ENCODE data around the gene CLASRP. TPM values are rescaled to one million over a fixed set of nuclear protein-coding genes. Genes with fewer than 3 reads are reported as not detected.
"Not testable (repeated sequence)": the region's sequence is repeated elsewhere in the genome, so short reads cannot be mapped to it uniquely, and the experiment has no call there.

CLASRP gene
- polyA plus RNA-seq, 1 donor from 2014 or later: 30.1 TPM

DNA sequence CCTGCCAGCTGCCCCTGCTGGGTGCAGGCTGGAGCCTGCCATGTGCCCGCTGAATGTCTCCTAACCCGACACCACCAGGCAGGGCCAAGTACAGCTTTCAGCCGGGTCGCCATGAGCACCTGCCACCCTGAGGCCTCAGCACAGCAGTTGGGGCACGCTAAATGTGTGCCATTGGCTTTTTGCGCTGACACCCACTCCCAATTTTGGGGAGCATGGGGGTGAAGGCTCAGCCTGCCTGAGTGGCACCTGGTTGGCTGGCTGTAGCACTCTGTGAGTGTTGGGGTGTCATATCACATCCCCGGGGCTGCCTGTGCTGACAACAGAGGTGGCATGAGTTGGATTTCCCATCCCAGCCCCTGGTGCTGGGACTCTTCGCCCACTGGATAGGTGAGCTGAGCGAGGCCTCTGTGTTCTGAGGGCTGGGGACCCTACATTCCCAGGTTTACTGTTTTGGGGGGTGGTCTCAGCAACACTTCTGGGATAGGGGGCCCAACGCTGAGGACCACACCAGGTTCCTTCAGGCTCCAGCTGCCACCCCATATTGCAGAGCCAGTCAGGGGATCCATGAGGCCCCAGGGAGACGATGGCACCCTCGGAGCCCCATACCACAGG is 44.8 kb upstream of the CLASRP start:
- Histone ChIP-seq H3K9ac (ENCODE audit: low read length) (no peak overlapping the region), H3K27me3 (ENCODE audit: insufficient read depth, low read depth, low read length) (no peaks in the 10 kb centered on the region), H2AFZ (ENCODE audit: low read depth, low read length) (no peak overlapping the region), H3K4me3 (ENCODE audit: low read length) (no peak overlapping the region), H3K4me2 (ENCODE audit: low read length) (no peak overlapping the region), H4K20me1 (ENCODE audit: insufficient read depth) (no peaks in the 10 kb centered on the region), H3K27ac (ENCODE audit: low read length) (no peak overlapping the region), H3F3A (ENCODE audit: insufficient read depth, low read length, poor library complexity, severe bottlenecking) (no peaks in the 10 kb centered on the region), H3K36me3 (ENCODE audit: insufficient read depth, low read length) (no peaks in the 10 kb centered on the region), H3K9me2 (ENCODE audit: insufficient read depth, low read length) (no peaks in the 10 kb centered on the region), H3K79me2 (replicated peaks; ENCODE audit: insufficient read depth, low read length) (no peaks in the 10 kb centered on the region), H3K9me3 (ENCODE audit: low read length) (no peaks in the 10 kb centered on the region)
- peak; percentile 11 for TF ChIP-seq POLR2AphosphoS5 (IDR thresholded peaks at IDR 0.05)
- TF ChIP-seq TAF1 (IDR thresholded peaks at IDR 0.05; ENCODE audit: low read depth): no peak

DNA sequence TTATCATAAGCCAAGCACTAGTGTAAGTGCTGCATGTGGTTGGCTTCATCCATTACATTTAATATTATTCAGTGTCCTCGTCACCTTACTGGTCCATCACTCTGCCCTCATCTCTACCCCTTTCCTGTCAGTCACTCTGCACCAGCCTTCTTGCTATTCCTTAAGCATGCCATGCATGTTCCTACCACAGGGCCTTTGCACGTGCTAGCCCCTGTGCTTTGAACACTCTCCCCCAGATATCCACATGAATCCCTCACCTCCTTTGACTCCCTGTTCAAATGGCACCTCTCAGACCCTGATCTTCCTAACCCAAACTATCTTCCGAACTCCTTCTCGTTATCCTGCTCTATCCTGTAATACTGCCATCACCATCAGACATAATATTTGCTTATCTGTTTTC is 40.8 kb upstream of the CLASRP start:
- Histone ChIP-seq H3K4me2 (ENCODE audit: low read length) (no peak overlapping the region), H4K20me1 (ENCODE audit: insufficient read depth) (no peaks in the 10 kb centered on the region), H3K27me3 (ENCODE audit: insufficient read depth, low read depth, low read length) (no peaks in the 10 kb centered on the region), H3K9ac (ENCODE audit: low read length) (no peak overlapping the region), H3K27ac (ENCODE audit: low read length) (no peak overlapping the region), H2AFZ (ENCODE audit: low read depth, low read length) (no peak overlapping the region), H3K36me3 (ENCODE audit: insufficient read depth, low read length) (no peaks in the 10 kb centered on the region), H3K9me2 (ENCODE audit: insufficient read depth, low read length) (no peaks in the 10 kb centered on the region), H3F3A (ENCODE audit: insufficient read depth, low read length, poor library complexity, severe bottlenecking) (no peaks in the 10 kb centered on the region), H3K79me2 (replicated peaks; ENCODE audit: insufficient read depth, low read length) (no peaks in the 10 kb centered on the region), H3K4me3 (ENCODE audit: low read length) (no peak overlapping the region), H3K9me3 (ENCODE audit: low read length) (no peaks in the 10 kb centered on the region)
- TF ChIP-seq SMC3 (conservative IDR thresholded peaks at IDR 0.05; ENCODE audit: poor library complexity) (no peak), MXI1 (conservative IDR thresholded peaks at IDR 0.05; ENCODE audit: poor library complexity, severe bottlenecking) (no peak), POLR2AphosphoS5 (IDR thresholded peaks at IDR 0.05) (no peak), RAD21 (conservative IDR thresholded peaks at IDR 0.05) (no peak), EZH2 (IDR thresholded peaks at IDR 0.05; ENCODE audit: borderline replicate concordance, insufficient read depth, low read length, poor library complexity, severe bottlenecking) (no peak), EP300 (conservative IDR thresholded peaks at IDR 0.05; ENCODE audit: poor library complexity, severe bottlenecking) (no peak), TAF1 (IDR thresholded peaks at IDR 0.05; ENCODE audit: low read depth) (no peak)
- TF ChIP-seq, protein P1, sequence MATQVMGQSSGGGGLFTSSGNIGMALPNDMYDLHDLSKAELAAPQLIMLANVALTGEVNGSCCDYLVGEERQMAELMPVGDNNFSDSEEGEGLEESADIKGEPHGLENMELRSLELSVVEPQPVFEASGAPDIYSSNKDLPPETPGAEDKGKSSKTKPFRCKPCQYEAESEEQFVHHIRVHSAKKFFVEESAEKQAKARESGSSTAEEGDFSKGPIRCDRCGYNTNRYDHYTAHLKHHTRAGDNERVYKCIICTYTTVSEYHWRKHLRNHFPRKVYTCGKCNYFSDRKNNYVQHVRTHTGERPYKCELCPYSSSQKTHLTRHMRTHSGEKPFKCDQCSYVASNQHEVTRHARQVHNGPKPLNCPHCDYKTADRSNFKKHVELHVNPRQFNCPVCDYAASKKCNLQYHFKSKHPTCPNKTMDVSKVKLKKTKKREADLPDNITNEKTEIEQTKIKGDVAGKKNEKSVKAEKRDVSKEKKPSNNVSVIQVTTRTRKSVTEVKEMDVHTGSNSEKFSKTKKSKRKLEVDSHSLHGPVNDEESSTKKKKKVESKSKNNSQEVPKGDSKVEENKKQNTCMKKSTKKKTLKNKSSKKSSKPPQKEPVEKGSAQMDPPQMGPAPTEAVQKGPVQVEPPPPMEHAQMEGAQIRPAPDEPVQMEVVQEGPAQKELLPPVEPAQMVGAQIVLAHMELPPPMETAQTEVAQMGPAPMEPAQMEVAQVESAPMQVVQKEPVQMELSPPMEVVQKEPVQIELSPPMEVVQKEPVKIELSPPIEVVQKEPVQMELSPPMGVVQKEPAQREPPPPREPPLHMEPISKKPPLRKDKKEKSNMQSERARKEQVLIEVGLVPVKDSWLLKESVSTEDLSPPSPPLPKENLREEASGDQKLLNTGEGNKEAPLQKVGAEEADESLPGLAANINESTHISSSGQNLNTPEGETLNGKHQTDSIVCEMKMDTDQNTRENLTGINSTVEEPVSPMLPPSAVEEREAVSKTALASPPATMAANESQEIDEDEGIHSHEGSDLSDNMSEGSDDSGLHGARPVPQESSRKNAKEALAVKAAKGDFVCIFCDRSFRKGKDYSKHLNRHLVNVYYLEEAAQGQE (IDR thresholded peaks at IDR 0.05; ENCODE audit: borderline replicate concordance): no peak
- TF ChIP-seq, protein P2, sequence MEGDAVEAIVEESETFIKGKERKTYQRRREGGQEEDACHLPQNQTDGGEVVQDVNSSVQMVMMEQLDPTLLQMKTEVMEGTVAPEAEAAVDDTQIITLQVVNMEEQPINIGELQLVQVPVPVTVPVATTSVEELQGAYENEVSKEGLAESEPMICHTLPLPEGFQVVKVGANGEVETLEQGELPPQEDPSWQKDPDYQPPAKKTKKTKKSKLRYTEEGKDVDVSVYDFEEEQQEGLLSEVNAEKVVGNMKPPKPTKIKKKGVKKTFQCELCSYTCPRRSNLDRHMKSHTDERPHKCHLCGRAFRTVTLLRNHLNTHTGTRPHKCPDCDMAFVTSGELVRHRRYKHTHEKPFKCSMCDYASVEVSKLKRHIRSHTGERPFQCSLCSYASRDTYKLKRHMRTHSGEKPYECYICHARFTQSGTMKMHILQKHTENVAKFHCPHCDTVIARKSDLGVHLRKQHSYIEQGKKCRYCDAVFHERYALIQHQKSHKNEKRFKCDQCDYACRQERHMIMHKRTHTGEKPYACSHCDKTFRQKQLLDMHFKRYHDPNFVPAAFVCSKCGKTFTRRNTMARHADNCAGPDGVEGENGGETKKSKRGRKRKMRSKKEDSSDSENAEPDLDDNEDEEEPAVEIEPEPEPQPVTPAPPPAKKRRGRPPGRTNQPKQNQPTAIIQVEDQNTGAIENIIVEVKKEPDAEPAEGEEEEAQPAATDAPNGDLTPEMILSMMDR (IDR thresholded peaks at IDR 0.05; ENCODE audit: poor library complexity, severe bottlenecking): no peak

DNA sequence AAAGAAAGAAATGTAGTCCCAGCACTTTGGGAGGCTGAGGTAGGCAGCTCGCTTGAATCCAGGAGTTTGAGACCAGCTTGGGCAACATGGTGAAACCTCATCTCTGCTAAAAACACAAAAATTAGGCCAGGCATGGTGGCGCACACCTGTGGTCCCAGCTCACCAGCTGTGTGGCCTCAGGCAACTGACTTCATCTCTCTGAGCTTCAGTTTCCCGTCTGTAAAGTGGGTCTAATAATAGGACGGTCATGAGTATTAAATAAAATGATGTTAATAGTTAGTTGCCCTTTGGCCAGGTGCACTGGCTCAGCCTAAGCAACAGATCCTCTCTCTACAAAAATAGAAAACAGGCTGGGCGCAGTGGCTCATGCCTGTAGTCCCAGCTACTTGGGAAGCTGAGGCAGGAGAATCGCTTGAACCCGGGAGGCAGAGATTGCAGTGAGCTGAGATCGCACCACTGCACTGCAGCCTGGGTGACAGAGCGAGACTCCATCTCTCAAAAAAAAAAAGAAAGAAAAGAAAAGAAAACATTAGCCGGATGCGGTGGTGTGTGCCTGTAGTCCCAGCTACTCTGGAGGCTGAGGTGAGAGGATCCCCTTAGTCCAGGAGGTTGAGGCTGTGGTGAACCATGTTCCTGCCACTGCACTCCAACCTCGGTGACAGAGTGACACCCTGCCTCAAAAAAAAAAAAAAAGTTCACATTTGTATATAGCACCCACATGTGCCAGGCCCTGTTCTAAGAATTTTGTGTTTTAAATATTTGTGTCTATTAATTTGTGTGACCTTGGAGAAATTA is 39.5 kb upstream of the CLASRP start:
- H3K9ac ChIP-seq (ENCODE audit: low read length); H3K27me3 ChIP-seq (ENCODE audit: insufficient read depth, low read depth, low read length); H2AFZ ChIP-seq (ENCODE audit: low read depth, low read length); H3K27ac ChIP-seq (ENCODE audit: low read length); H3K36me3 ChIP-seq (ENCODE audit: insufficient read depth, low read length); H4K20me1 ChIP-seq (ENCODE audit: insufficient read depth); H3K9me3 ChIP-seq (ENCODE audit: low read length); H3K4me3 ChIP-seq (ENCODE audit: low read length); H3F3A ChIP-seq (ENCODE audit: insufficient read depth, low read length, poor library complexity, severe bottlenecking); H3K9me2 ChIP-seq (ENCODE audit: insufficient read depth, low read length); H3K79me2 ChIP-seq (replicated peaks; ENCODE audit: insufficient read depth, low read length); H3K4me2 ChIP-seq (ENCODE audit: low read length): not testable (repeated sequence)

DNA sequence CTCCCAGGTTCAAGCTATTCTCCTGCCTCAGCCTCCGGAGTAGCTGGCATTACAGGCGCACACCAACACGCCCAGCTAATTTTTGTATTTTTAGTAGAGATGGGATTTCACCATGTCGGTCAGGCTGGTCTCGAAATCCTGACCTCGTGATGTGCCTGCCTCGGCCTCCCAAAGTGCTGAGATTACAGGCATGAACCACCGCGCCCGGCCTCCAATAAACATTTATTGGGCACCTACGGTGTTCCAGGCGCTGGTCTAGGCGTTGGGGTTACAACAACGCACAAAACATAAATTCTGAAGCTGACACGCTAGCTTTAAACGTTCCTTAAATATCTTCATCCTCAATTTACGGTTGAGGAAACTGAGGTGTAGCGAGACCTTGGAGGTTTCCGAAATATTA is 38.2 kb upstream of the CLASRP start:
- not testable (repeated sequence) for H3K27ac ChIP-seq (ENCODE audit: low read length); H3K36me3 ChIP-seq (ENCODE audit: insufficient read depth, low read length)
- peak overlapping the region; percentile 47 for H3K9ac ChIP-seq (ENCODE audit: low read length)

More for the DNA sequence above, 38.2 kb upstream of the CLASRP start:
- not testable (repeated sequence) for H3K79me2 ChIP-seq (replicated peaks; ENCODE audit: insufficient read depth, low read length); H4K20me1 ChIP-seq (ENCODE audit: insufficient read depth); H2AFZ ChIP-seq (ENCODE audit: low read depth, low read length); H3K27me3 ChIP-seq (ENCODE audit: insufficient read depth, low read depth, low read length); H3K9me2 ChIP-seq (ENCODE audit: insufficient read depth, low read length); H3K9me3 ChIP-seq (ENCODE audit: low read length); H3F3A ChIP-seq (ENCODE audit: insufficient read depth, low read length, poor library complexity, severe bottlenecking); H3K4me2 ChIP-seq (ENCODE audit: low read length)
- peak overlapping the region; percentile 76 for H3K4me3 ChIP-seq (ENCODE audit: low read length)
